PC-9 (cell line): ENCODE data around the gene LAMA5.

Source experiments
- CTCF ChIP-seq: fragments of 200-600 bp; sonication (generic); conservative IDR thresholded peaks from 2 replicates; pipeline ENCODE4 v1.6.1; 2017; ENCODE audit warnings: mixed run types, antibody characterized with exemption, mild to moderate bottlenecking, moderate library complexity
- EZH2 ChIP-seq: fragments of 200-600 bp; sonication (generic); IDR thresholded peaks from 2 replicates; pipeline ENCODE4 v1.8.0; 2017; ENCODE audit warnings: antibody characterized with exemption, low read depth

DNA sequence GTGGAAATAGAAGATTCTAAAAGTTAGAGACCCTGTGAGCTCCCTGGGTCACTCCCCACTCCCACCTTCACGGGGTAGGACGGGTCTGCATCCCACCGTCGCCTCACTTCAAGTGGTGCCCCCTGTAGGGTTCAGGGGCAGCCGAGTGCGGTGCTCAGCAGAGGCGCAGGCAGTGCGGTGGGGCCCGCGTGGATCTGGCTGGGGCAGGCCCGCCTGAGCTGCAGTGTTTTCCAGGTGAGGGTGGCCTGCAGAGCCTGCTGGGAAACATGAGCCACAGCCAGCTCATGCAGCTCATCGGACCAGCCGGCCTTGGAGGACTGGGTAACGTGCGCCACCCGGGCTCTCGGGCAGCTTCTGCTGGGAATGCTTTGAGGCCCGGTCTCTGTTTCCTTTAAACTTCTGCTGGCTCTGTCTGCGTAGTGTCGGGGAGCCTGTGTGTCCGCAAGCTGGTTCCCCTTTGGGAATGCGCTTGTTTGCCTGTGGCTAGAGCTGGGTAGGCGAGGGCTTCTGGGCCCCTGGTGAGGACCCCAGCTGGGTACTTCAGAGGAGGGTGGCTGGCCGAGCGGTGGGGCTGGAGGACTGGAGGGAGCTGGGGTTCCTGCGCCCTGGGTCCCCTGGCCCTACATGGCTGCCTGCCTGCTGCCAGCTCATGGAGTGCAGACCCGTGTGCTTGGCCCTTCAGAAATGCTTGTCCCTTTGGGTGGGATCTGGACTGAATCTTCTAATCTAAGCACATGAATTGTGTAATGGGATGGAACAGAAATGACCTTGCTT lies 60.5 kb downstream of the LAMA5 start:
- TF ChIP-seq CTCF (no peak), EZH2 (no peak)
